Tibial nerve (tissue), 4 donors: ENCODE measurements around the gene TMEM204.

Source experiments
- EP300 ChIP-seq, 2 donors: sonication (generic); formaldehyde crosslinking; IDR thresholded peaks; one replicate each; pipeline ENCODE4 v1.6.1; 2017; ENCODE audit warnings: antibody characterized with exemption in 2 of 2, mild to moderate bottlenecking in 1 of 2
- TF ChIP-seq, protein P1 (sequence below), 5 experiments: fragments of 200-600 bp in 3 of 5; fragments of 450-650 bp in 2 of 5; sonication (generic) in 3 of 5; IDR thresholded peaks; one replicate each; pipeline ENCODE4 v1.5.1; 2016 to 2019; ENCODE audit warnings: antibody characterized with exemption in 5 of 5, mild to moderate bottlenecking in 3 of 5, moderate library complexity in 2 of 5

DNA sequence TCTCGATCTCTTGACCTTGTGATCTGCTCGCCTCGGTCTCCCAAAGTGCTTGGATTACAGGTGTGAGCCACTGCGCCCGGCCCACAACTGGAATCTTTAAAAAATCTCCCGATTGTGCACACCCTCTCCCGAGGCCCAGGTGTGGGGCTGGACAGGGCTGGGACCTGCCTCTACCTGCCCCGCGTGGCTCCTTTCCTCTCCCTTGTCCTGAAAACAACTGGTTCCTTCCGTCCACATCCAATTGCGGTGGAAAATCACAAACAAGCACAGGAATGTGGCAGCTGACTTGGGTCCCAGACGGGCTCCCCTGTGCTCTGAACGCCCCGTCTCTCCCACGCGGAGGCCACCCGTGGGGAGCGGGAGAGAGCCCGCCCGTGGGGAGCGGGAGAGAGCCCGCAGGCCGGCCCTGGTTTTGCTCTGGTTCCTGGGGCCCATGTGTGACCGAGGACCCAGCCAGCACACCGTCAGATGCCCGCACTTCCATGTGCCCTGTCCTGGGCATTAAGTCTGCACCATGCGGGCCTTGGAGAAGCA, 3.0 kb upstream of the TMEM204 start:
- TF ChIP-seq, protein P1, sequence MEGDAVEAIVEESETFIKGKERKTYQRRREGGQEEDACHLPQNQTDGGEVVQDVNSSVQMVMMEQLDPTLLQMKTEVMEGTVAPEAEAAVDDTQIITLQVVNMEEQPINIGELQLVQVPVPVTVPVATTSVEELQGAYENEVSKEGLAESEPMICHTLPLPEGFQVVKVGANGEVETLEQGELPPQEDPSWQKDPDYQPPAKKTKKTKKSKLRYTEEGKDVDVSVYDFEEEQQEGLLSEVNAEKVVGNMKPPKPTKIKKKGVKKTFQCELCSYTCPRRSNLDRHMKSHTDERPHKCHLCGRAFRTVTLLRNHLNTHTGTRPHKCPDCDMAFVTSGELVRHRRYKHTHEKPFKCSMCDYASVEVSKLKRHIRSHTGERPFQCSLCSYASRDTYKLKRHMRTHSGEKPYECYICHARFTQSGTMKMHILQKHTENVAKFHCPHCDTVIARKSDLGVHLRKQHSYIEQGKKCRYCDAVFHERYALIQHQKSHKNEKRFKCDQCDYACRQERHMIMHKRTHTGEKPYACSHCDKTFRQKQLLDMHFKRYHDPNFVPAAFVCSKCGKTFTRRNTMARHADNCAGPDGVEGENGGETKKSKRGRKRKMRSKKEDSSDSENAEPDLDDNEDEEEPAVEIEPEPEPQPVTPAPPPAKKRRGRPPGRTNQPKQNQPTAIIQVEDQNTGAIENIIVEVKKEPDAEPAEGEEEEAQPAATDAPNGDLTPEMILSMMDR (IDR thresholded peaks at IDR 0.05) = no peak
- TF ChIP-seq EP300 (IDR thresholded peaks at IDR 0.05) = no peak
